GM21360 (cell line): ENCODE results near the gene AMIGO2.
"Not testable (repeated sequence)": the region's sequence is repeated elsewhere in the genome, so short reads cannot be mapped to it uniquely, and the experiment has no call there.

Experiments
- ATAC-seq: cut with Tn5 transposase; IDR thresholded peaks from one replicate; pipeline ENCODE4 v1.9.1; 2021; ENCODE audit warnings: mild to moderate bottlenecking, moderate library complexity; ENCODE audit not compliant: unreplicated experiment

The AMIGO2 gene, protein sequence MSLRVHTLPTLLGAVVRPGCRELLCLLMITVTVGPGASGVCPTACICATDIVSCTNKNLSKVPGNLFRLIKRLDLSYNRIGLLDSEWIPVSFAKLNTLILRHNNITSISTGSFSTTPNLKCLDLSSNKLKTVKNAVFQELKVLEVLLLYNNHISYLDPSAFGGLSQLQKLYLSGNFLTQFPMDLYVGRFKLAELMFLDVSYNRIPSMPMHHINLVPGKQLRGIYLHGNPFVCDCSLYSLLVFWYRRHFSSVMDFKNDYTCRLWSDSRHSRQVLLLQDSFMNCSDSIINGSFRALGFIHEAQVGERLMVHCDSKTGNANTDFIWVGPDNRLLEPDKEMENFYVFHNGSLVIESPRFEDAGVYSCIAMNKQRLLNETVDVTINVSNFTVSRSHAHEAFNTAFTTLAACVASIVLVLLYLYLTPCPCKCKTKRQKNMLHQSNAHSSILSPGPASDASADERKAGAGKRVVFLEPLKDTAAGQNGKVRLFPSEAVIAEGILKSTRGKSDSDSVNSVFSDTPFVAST

GRCh38 chr12:47079468-47079980, at the start of gene AMIGO2, which contains the start of gene PCED1B:
Gene AMIGO2, minus strand, starts transcription at chr12:47079959. Its CDS starts 957 bp downstream, at chr12:47079002.
Gene PCED1B, plus strand, starts transcription at chr12:47079621. Its CDS starts 155,443 bp downstream, at chr12:47235064.
- ATAC-seq, result peak; percentile 77

GRCh38 chr12:47126246-47126645, 46.5 kb upstream of the AMIGO2 start:
- ATAC-seq, result no peak

DNA sequence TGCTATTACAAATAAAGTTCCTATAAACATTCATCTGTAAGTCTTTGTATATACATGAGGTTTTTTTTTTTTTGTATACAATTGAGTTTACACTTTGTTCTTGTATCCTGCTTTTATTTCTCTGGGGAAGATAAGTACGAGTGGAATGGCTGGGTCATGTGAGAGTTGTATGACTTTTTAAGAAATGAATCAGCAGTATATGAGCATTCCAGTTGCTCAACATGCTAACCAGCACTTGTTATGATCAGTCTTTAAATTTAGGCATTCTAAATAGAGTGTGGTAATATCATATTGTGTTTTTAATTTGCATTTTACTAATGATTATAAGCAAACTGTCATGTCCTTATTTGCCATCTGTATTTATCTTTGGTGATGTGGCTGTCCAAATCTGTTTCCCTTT, 44.7 kb upstream of the AMIGO2 start:
- ATAC-seq, result no peak

- no peak for ATAC-seq
Observed at GRCh38 chr12:47123730-47124129, 44.0 kb upstream of the AMIGO2 start.

GRCh38 chr12:47122602-47123001, 42.8 kb upstream of the AMIGO2 start:
- no peak for ATAC-seq

GRCh38 chr12:47121146-47121545, 41.4 kb upstream of the AMIGO2 start:
- no peak for ATAC-seq

GRCh38 chr12:47120736-47121135, 41.0 kb upstream of the AMIGO2 start:
- no peak for ATAC-seq

- ATAC-seq, result not testable (repeated sequence)
Observed at GRCh38 chr12:47117305-47117704, 37.5 kb upstream of the AMIGO2 start.

DNA sequence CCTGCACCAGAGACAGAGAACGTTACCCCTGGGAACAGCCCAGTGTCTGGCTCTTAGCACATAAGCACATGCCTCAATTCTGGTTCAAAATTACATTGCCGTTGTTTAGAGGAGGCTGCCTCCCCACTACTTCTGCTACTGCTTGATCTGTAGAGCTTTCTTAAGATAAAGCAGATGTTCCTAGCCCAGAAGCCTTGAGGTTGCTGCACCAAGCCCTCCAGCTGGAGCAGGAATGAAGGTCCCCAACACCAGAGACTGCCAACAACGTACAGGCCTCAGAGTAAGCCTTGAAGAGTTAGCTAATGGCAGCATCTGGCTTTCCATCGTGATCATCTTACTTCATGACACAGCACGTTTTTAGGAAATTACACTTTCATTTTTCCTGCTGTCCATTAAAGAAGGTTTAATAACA, 34.7 kb upstream of the AMIGO2 start:
- no peak for ATAC-seq

GRCh38 chr12:47112679-47113078, 32.9 kb upstream of the AMIGO2 start:
- ATAC-seq, result no peak

DNA sequence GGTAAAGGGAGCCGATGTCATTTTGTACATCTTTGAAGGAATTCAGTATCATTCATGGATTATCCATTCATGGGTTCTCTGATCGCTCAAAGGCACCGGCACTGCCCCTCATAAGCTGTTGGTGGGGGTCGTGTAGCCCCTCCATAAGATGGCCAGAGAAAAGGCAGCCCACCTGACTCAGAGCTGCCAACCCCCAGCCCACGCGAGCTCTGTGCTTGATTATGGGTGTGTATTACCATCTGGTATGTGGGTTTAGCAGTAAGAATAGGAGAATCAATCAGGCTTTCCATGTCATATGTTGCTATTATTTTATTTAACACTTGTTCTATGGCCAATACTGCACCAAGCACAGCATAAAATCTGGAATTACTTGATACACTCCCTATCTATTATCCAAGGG, 32.1 kb upstream of the AMIGO2 start:
- ATAC-seq, result no peak

DNA sequence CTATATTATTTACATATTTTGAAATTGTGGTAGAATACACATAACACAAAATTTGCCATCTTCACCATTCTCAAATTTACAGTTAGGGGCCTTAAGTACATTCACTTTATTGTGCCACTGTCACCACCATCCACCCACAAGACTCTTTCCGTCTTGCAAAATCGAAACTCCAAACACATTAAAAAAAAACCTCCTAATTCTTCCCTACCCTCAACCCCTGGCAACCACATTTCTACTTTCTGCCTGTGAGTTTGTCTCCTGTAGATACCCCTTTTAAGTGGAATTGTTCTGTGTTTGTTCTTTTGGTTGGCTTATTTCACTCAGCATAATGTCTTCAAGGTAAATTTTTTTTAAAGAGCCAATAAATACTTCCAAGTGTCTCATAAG, 31.6 kb upstream of the AMIGO2 start:
- no peak for ATAC-seq

DNA sequence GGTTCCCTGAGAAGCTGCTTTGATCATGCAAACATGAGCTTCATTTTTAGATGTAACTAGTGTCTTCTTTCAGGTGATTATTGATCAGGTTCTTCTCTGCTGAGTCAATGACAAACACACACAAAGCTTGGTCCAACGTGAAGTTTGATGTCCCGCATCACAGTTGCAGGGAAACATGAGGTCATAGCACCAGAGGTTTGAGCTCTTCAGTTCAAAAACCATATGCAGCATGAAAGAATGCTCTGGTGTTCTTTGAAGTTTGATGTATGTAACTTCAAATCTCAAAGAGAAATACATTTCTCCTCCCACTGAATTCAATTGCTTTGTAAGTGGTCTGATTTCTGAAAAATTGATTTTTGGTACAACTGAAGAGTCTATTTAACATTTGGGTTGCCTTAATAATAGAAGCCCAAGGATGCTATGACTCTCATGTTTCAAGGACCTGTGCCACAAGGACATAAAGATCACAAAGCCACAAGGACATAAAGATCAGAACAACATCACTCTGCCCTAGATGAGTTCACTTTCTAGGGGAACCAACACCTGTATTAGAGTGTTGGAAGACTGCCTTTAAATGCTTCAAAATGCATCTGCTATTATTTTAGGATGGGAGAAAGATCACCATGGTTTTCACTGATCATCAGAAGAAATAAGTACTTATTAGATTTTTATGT, 31.1 kb upstream of the AMIGO2 start:
- ATAC-seq, result no peak

DNA sequence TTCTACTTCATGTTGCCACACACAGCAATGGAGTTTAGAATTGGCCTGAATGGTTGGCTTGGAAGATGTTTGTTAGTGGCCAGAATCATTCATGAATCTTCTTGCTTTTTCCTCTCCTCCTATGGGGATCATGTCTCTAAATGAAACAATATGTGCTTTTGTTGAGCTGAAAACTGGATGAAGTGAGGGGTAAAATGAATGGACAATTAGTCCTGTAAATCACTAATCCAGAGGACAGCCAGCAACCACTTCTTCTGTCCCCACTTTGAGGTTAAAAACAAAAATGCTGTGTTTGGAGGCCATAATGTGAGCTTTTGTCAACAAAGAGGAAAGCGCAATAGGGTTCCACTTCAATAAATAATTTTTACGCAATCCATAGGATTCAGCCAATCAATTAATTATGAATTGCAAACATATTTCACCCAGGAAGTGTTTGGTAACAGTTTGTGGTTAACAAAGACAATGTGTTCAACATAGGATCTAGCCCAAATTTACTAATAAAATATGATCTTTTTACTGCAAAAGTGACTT, 30.3 kb upstream of the AMIGO2 start:
- ATAC-seq, result no peak

DNA sequence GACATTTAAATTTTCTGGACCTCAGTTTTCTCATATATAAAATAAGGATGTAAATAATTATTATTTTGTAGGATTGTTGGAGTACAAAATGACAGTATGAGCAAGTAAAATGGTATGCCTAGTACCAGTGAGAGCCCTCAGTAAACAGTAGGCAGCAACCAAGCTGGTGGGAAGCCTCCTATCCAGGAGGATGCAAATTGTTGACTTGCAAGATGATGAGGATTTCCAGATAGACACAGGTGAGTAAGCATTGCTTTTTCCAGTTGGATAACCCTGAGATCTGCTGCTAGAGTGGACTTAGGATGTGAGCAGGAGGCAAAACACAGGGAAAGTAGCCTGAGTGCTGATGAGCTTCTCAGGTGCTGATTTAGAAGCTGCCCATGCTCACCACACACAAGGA, 28.2 kb upstream of the AMIGO2 start:
- ATAC-seq, result no peak

DNA sequence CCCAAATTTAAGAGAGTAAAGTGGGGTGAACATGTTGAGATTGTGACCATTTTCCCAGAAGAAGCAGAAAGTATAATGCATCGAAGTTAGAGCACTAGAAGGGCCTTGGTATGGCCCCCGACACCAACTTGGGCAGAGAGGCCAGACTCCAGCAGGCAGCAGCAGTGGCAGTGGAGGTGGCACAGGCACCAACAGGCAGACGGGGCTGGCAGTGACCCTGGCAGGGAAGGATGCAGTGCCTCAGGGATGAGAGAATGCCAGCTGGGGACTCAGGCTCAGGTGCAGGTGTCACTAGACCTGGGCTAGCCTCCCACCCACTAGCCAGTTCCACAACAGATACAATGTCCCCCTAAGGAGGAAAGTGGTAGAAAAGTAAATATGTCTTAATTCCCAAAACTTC, 27.7 kb upstream of the AMIGO2 start:
- no peak for ATAC-seq

- ATAC-seq, result no peak
Observed at GRCh38 chr12:47105914-47106674, 26.3 kb upstream of the AMIGO2 start.

- ATAC-seq, result no peak
Observed at GRCh38 chr12:47102845-47103651, 23.3 kb upstream of the AMIGO2 start.

DNA sequence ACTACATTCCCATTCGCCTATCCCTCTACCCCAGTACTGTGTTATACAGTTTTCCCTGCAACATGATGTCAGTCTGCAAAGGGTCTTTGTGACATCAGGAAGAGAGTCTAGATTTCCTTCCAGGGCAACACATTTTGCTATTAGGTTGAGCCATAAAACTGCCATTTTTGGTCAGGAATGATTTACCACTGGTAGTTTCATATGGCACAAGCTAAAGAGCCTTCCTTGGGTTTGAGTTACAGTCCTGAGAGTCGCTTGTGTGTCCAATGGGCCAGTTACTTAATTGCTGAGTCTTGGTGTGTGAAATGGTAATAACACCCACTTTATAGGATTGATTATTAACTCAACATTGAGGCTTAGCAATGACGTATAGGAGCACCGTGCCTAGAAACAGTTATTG, 22.6 kb upstream of the AMIGO2 start:
- ATAC-seq, result no peak

GRCh38 chr12:47100160-47100559, 20.4 kb upstream of the AMIGO2 start:
- ATAC-seq, result no peak
